Ovary (tissue), 3 donors: ENCODE results near the gene EEIG1.

ENCODE experiments used
- CTCF ChIP-seq, 3 donors: fragments of 450-650 bp in 2 of 3; fragments of 200-600 bp in 1 of 3; IDR thresholded peaks; one replicate each; pipeline versions ENCODE4 v1.5.1 to v1.8.0; 2016 to 2022; ENCODE audit warnings: antibody characterized with exemption in 3 of 3, mild to moderate bottlenecking in 1 of 3
- POLR2A ChIP-seq: fragments of 450-650 bp; IDR thresholded peaks from one replicate; pipeline ENCODE4 v1.6.1; 2017; ENCODE audit warnings: antibody characterized with exemption, mild to moderate bottlenecking, moderate library complexity
- donor health status: DM: no; HTN: no; CAD: no.

- TF ChIP-seq CTCF (IDR thresholded peaks at IDR 0.05) (no peak), POLR2A (no peak)
Measured at GRCh38 chr9:127970401-127971313, 10.1 kb downstream of the EEIG1 start.
